Choroid plexus epithelial cell (primary cell): ENCODE data around the gene MED9.
"Not testable (repeated sequence)": the region's sequence is repeated elsewhere in the genome, so short reads cannot be mapped to it uniquely, and the experiment has no call there.

Experiments used
- DNase-seq: peaks from one replicate; pipeline ENCODE4 v3.0.0-alpha.2; 2010; ENCODE audit warnings: low read depth
- H3K4me3 ChIP-seq: 2 replicates; pipeline ENCODE4 v1.5.1; 2011; ENCODE audit warnings: low read depth, mild to moderate bottlenecking, control low read depth, low read length, moderate library complexity
- CTCF ChIP-seq: conservative IDR thresholded peaks from 2 replicates; pipeline ENCODE4 v1.5.1; 2011; ENCODE audit warnings: low read depth, mild to moderate bottlenecking, control low read depth, inconsistent platforms, low read length, moderate library complexity

The MED9 gene

DNA sequence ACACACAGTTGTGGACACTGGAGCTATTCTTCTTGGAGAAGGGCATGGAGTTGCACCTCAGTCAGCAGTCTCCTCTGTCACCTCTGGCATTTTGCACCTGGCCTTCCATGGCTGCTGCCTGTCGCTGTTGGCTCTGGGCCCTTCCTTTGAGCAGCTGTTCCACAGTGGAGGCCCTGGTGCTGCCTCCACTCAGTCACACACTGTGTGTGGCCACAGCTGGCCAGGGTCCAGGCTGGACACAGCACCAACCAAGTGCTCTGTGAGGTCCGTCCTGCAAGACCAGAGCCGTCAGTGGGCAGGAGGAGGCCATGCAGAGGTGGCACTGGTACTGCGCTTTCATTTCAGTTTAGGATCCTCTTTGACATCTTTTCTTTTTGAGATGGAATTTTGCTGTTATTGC lies 21.6 kb upstream of the MED9 start:
- no peak overlapping the region for H3K4me3 ChIP-seq
- no peak for TF ChIP-seq CTCF
- DNase-seq, result no peak

DNA sequence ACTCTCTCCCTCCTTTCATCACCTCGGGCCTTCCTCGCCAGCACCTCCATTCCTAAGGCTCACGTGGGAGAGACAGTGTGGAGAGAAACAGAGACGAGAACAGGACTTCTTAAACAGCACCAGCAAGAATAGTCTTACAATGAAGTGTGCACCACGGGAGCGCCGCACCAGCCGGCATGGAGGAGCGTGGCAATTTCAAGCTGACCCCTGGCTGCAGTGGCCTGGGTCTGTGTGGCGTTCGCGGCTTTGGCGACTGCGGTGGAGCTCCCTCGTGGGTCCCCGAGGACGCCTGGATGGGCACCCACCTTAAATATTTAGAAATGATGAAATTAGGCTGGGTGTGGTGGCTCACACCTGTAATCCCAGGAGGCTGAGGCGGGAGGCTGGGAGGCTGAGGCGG lies 20.5 kb upstream of the MED9 start:
- TF ChIP-seq CTCF, result no peak
- H3K4me3 ChIP-seq, result no peak overlapping the region
- no peak for DNase-seq

GRCh38 chr17:17457680-17458079 lies 19.1 kb upstream of the MED9 start:
- TF ChIP-seq CTCF, result no peak
- no peak for DNase-seq
- H3K4me3 ChIP-seq, result no peak overlapping the region

DNA sequence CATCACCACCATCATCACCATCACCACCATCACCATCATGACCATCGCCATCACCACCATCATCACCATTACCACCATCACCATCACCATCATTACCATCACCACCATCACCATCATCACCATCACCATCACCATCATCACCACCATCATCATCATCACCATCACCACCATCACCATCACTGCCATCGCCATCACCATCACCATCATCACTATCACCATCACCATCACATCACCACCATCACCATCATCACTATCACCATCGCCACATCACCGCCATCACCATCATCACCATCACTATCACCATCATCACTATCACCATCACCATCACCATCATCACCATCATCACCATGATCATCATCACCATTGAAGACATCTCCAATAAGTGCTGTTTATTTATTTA lies 16.8 kb upstream of the MED9 start:
- no peak for DNase-seq
- H3K4me3 ChIP-seq, result no peak overlapping the region
- TF ChIP-seq CTCF, result no peak

DNA sequence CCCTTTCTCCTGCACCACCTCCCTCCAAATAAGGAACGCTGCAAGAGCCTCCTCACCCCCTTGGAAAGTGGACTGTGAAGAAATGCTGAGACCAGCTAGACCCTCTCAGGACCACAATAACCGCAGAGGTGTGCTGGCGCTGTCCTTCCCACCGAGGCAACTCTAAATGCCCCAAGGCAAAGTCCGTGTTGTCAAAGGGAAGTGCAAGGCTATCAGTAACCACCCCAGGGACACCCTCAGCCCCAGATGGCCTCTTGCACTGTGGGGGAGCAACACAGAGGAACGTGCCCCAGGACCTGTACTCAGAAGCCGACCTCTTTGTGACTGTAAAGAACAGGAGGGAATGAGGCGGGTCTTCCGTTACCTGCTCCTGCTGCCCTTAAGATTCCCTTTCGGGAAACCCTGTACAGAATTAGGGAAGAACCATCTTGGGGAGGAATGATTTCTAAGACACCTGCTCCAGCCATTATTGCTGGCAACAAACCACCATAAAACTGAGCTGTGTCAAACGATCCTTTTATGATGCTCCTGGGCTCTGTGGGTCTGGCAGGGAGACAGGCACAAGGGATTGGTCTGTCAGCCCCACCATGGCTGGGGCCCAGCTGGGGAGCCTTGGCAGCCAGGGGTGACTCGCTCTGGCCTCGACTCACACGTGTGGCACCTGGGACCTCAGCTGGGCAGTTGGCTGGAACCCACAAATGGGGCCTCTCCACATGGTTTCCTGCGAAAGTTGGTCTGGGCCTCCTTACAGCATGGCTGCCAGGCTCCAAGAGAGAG lies 14.6 kb upstream of the MED9 start:
- no peak for DNase-seq
- TF ChIP-seq CTCF, result no peak
- H3K4me3 ChIP-seq, result no peak overlapping the region

DNA sequence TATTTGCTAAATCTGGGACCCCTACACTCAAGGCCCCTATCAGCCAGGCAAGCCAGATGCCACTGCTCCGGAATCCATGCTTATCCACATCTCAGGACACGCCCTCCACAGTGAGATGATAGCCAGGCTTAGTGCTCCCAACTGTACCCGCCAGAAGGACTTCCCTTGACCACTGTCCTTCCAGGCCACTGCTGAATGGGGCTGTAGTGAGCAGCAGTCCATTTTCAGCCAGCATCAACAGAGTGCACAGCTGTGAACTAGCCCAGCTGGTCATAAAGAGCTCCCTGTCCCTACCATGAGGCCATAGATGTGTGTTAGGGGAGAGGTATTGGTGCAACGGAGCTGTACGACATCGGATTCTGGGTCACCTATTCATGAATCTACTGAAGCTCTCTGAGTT lies 13.0 kb upstream of the MED9 start:
- no peak overlapping the region for H3K4me3 ChIP-seq
- no peak for DNase-seq
- TF ChIP-seq CTCF, result no peak

- DNase-seq, result not testable (repeated sequence)
Measured at GRCh38 chr17:17465878-17466277, 10.9 kb upstream of the MED9 start.

More at GRCh38 chr17:17465878-17466277, 10.9 kb upstream of the MED9 start:
- H3K4me3 ChIP-seq, result not testable (repeated sequence)
